ENCODE data around the gene ZMYM2.

Gene ZMYM2

DNA sequence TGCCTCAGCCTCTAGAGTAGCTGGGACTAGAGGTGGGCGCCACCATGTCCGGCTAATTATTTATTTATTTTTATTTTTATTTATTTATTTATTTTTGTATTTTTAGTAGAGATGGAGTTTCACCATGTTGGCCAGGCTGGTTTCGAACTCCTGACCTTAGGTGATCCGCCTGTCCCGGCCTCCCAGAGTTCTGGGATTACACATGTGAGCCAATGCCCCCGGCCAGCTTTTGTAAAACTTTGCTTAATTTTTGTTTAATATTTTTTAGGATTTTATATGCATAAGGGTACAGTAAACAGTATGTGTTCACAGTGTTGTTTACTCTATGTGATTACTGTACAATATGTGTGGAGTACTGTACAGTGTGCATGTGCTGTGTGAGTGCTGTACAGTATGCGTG is 98.7 kb downstream of the ZMYM2 start:
- Histone ChIP-seq H3K27ac (no peak overlapping the region), H3K4me3 (no peak overlapping the region)
- no peak for DNase-seq (ENCODE audit: low spot score)
- no peak for TF ChIP-seq CTCF (IDR thresholded peaks at IDR 0.05)

GRCh38 chr13:20057963-20058362 is 99.4 kb downstream of the ZMYM2 start:
- H3K27ac ChIP-seq, result no peak overlapping the region
- no peak for DNase-seq (ENCODE audit: low spot score)
- TF ChIP-seq CTCF (IDR thresholded peaks at IDR 0.05), result no peak
- H3K4me3 ChIP-seq, result no peak overlapping the region

GRCh38 chr13:20058476-20058875 is 99.9 kb downstream of the ZMYM2 start:
- DNase-seq (ENCODE audit: low spot score), result no peak
- no peak overlapping the region for H3K27ac ChIP-seq
- no peak overlapping the region for H3K4me3 ChIP-seq
- no peak for TF ChIP-seq CTCF (IDR thresholded peaks at IDR 0.05)

- Histone ChIP-seq H3K27ac (no peak overlapping the region), H3K4me3 (no peak overlapping the region)
- TF ChIP-seq CTCF (IDR thresholded peaks at IDR 0.05), result no peak
- no peak for DNase-seq (ENCODE audit: low spot score)
Observed at GRCh38 chr13:20064128-20064527, 105.6 kb downstream of the ZMYM2 start.

GRCh38 chr13:20065516-20065915 is 107.0 kb downstream of the ZMYM2 start:
- no peak for TF ChIP-seq CTCF (IDR thresholded peaks at IDR 0.05)
- H3K27ac ChIP-seq, result no peak overlapping the region
- DNase-seq (ENCODE audit: low spot score), result no peak
- no peak overlapping the region for H3K4me3 ChIP-seq

DNA sequence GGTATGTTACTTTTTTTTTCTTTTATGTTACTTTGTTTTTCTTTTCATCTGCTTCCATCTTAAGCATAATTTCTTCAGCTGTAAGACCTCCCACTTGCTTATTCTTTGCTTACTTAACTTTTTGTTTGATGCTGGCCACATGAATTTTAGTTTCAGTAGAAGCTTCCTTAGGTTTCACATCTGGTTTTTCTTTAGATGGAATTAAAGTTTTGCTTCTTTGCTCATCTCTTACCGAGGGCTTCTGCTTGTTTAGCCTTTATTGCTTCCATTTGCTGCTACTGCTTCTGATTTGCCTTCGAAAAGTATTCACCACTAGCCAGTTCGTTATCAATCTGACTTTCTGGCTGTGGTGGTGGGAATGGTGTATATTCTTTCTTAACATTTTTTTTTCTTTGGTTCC is 111.4 kb downstream of the ZMYM2 start:
- no peak overlapping the region for H3K27ac ChIP-seq
- no peak for TF ChIP-seq CTCF (IDR thresholded peaks at IDR 0.05)
- no peak overlapping the region for H3K4me3 ChIP-seq
- no peak for DNase-seq (ENCODE audit: low spot score)

DNA sequence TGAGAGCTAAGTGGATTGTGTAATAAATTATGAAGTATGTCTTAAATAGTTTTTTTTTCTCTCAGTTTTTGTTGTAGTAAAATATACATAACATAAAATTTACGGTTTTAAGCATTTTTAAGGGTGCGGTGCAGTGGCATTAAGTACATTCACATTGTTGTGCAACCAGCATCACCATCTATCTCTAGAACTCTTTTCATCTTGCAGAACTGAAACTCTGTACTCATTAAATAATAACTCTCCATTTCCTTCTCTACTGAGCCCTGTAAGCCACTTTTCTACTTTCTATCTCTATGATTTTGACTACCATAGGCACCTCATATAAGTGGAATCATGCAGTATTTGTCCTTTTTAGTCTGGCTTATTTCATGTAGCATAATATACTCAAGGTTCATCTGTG is 115.2 kb downstream of the ZMYM2 start:
- no peak for TF ChIP-seq CTCF (IDR thresholded peaks at IDR 0.05)
- H3K4me3 ChIP-seq, result no peak overlapping the region
- H3K27ac ChIP-seq, result peak overlapping the region in 1 of 2 donors; percentile 12
- no peak for DNase-seq (ENCODE audit: low spot score)

Measured in coronary artery (tissue), 2 donors.